BJ (cell line): ENCODE data around the gene NXPH3. TPM values are rescaled to one million over a fixed set of nuclear protein-coding genes. Genes with fewer than 3 reads are reported as not detected.

Experiments used
- CTCF ChIA-PET: fragments of 350-600 bp; formaldehyde crosslinking; extraction: SDS; loops from one replicate; lab custom pipeline; 2021; ENCODE audit warnings: antibody characterized with exemption, inconsistent platforms; lab: Yijun Ruan, JAX
- POLR2A ChIA-PET: fragments of 300-600 bp; sonication (Branson Sonifier 250); formaldehyde crosslinking; extraction: SDS; loops from one replicate; lab custom pipeline; 2021; ENCODE audit warnings: antibody characterized with exemption; lab: Charles Lee
- DNase-seq: peaks from one replicate; pipeline ENCODE4 v3.0.0-alpha.2; 2011; ENCODE audit warnings: low read depth
- H3K27me3 ChIP-seq: 2 replicates; pipeline ENCODE4 v1.6.0; 2011; ENCODE audit warnings: low read length; ENCODE audit not compliant: control insufficient read depth, insufficient read depth
- H3K36me3 ChIP-seq: 2 replicates; pipeline ENCODE4 v1.5.1; 2011; ENCODE audit warnings: low read length; ENCODE audit not compliant: control insufficient read depth, insufficient read depth
- H3K4me3 ChIP-seq: 2 replicates; pipeline ENCODE4 v1.5.1; 2011; ENCODE audit warnings: low read depth, mild to moderate bottlenecking, control low read depth, low read length
- polyA plus RNA-seq: library from polyadenylated mRNA; depleted of rRNA; stranded (reverse); fragments of >200 nt; gene quantifications from 2 replicates; pipeline ENCODE4 v1.2.3, GENCODE V29; 2011
- TF ChIP-seq, protein P1 (sequence below): IDR thresholded peaks from 2 replicates; pipeline ENCODE4 v1.5.1; 2011; ENCODE audit warnings: low read depth, mild to moderate bottlenecking, control low read depth, inconsistent platforms, low read length, moderate library complexity; ENCODE audit not compliant: insufficient read depth

The NXPH3 gene
- polyA plus RNA-seq, 1 experiment: 9.3 TPM

DNA sequence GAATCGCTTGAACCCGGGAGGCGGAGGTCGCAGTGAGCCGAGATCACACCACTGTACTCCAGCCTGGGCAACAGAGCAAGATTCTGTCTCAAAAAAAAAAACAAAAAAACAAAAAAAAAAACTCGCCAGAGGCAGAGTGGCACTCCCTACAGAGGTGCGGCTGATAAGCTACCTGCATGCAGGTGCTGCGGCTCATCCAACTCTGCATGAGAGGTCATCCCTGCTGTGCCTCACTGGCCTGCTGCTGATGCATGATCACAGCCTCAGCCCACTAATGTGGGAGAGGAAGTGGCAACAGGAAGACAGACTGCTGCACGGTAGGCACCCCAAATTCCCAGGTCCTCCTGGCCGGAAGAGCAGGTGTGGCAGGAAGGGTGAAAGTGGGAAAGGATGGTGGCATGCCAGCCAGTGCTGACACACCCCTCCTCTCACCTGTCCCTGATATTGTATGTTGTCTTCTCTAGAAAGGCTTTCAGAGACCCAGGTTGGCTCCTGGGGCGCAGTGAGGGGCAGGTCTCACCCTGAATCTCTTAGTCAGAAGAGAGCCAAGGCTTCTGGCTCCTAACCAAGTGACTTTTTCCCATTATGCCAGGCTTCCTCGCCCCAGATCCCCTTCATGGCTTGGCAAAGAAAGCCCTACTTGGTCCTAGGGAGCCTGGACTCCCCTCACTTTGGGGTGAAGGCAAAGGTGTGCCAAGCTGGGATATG is 11.8 kb downstream of the NXPH3 start:
- no peak for DNase-seq
- TF ChIP-seq, protein P1, sequence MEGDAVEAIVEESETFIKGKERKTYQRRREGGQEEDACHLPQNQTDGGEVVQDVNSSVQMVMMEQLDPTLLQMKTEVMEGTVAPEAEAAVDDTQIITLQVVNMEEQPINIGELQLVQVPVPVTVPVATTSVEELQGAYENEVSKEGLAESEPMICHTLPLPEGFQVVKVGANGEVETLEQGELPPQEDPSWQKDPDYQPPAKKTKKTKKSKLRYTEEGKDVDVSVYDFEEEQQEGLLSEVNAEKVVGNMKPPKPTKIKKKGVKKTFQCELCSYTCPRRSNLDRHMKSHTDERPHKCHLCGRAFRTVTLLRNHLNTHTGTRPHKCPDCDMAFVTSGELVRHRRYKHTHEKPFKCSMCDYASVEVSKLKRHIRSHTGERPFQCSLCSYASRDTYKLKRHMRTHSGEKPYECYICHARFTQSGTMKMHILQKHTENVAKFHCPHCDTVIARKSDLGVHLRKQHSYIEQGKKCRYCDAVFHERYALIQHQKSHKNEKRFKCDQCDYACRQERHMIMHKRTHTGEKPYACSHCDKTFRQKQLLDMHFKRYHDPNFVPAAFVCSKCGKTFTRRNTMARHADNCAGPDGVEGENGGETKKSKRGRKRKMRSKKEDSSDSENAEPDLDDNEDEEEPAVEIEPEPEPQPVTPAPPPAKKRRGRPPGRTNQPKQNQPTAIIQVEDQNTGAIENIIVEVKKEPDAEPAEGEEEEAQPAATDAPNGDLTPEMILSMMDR: no peak
- H3K4me3 ChIP-seq: no peak overlapping the region
- CTCF ChIA-PET: interaction anchor here (1.2 to 1.5 kb wide), 2 partner anchors 12 to 18 kb away, joined by 4 to 6 read pairs; partner anchors contain the start of gene NXPH3
- H3K27me3 ChIP-seq: no peaks in the 10 kb centered on the region
- peaks cover 4% of the 10 kb centered on the region for H3K36me3 ChIP-seq
- POLR2A ChIA-PET: no interaction called here

DNA sequence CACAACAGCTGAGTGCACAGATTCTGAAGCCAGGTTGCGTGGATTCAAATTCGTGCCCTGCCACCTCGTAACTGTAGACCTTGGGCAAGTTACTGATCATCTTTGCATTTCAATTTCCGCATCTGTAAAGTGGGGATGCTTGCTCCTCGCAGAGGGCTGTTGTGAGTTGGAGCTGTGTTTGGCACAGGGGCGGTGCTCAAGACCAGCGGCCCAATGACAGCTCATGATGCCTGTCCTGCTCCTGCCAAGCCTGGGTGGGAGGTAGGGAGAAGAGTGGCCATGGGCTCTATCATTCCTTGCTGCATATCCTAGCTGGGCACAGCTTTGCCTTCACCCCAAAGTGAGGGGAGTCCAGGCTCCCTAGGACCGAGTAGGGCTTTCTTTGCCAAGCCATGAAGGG is 12.6 kb downstream of the NXPH3 start:
- Histone ChIP-seq H3K36me3 (peaks cover 4% of the 10 kb centered on the region), H3K4me3 (no peak overlapping the region), H3K27me3 (no peaks in the 10 kb centered on the region)
- ChIA-PET CTCF (interaction anchor here (1.2 to 1.5 kb wide), 2 partner anchors 12 to 18 kb away, joined by 4 to 6 read pairs; partner anchors contain the start of gene NXPH3), POLR2A (no interaction called here)
- no peak for DNase-seq
- TF ChIP-seq, protein P1: no peak

DNA sequence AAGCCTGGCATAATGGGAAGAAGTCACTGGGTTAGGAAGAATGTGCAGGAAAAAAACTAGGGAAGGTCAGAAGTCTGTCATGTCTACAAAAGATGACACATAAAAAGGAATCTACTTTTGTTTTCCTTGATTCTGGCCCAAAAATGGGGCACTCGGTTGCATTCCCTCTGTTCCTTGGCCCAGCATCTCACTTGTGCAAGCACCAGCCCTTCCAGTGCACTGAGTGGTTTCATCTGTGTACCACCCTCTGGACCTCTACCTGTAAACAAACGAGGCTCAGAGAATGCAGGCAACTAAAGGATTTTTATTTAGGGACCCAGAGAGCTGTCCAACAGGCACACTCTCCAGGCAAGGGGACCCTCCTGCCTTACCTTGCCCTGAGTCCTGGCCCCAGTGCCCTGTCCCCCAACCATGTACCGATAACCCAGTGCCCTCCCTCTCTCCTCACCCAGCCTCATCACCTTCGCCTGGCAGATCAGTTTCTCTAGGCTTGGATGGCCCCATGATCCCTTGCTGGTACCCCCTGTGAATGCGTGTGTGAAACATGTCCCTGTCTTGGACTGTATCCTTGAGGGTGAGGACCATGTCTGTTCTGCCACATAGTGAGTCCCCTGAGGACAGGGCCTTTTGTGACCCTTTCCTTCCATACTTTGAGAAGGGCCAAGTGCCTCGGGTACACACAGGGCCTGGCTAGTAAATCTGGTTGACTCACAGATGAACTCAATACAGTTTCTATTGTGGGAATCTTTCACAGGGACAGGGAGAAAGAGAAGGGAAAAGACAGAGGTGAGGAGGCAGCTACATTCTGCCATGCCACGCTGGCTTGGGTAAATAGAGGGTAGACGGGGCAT is 13.3 kb downstream of the NXPH3 start:
- no peaks in the 10 kb centered on the region for H3K27me3 ChIP-seq
- H3K36me3 ChIP-seq: peaks cover 4% of the 10 kb centered on the region
- DNase-seq: peak; percentile 46
- TF ChIP-seq, protein P1: no peak
- POLR2A ChIA-PET: no interaction called here
- no peak overlapping the region for H3K4me3 ChIP-seq
- CTCF ChIA-PET: interaction anchor here (1.2 to 1.6 kb wide), 5 partner anchors 9 to 19 kb away, joined by 3 to 6 read pairs (median 4); partner anchors contain the start of gene NXPH3

DNA sequence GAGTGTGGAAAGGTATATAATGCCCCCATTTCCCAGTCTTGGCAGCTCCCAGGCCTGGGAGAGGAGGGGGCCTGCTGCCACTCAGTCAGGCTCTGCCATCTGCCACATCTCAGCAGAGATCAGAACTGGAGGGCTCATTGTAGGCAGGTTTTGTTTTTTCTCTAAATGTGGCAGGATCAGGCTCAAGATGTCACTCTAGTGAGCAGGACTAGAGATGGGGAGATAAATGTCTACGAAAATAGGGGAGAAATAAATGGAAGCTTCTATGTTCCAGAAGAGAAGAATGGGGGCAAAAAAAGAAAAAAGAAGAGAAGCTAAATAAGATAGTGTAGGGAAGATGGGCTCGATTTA is 13.9 kb downstream of the NXPH3 start:
- DNase-seq: no peak
- Histone ChIP-seq H3K27me3 (no peaks in the 10 kb centered on the region), H3K4me3 (no peak overlapping the region), H3K36me3 (peaks cover 4% of the 10 kb centered on the region)
- ChIA-PET CTCF (interaction anchor here (1.2 to 1.6 kb wide), 3 partner anchors 8 to 19 kb away, joined by 3 to 5 read pairs (median 4); partner anchors contain the start of gene NXPH3), POLR2A (no interaction called here)
- TF ChIP-seq, protein P1: no peak

DNA sequence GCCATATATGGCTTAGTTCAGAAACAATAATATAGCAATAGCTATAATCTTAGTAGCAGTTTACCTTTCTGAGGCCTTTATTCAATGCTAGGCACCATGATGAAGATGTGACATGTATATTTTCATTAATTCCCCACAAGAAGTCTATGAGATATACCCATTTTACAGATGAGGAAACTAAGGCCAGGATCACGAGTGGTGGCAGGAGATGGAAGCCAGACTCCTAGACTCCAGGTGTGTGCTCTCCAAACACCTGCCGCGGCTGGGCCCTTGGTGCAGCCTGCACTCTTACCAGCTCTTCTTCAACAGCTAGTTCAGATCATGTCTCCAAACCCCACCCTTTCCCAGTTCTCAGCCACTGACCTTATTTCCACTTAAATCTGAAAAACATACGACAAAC is 15.2 kb downstream of the NXPH3 start:
- ChIA-PET CTCF (interaction anchor here (0.6 kb wide), 1 partner anchor 463 kb away, joined by 3 read pairs; no protein-coding TSS in a partner anchor), POLR2A (no interaction called here)
- TF ChIP-seq, protein P1: no peak
- peaks cover 4% of the 10 kb centered on the region for H3K36me3 ChIP-seq
- no peak for DNase-seq
- H3K27me3 ChIP-seq: no peaks in the 10 kb centered on the region
- no peak overlapping the region for H3K4me3 ChIP-seq
